Stimulated activated CD4-positive, alpha-beta T cell treated with anti-CD3 and anti-CD28 coated beads, Interleukin-1b, Interleukin-23, amount 100 ng/mL, for 4 hours (primary cell): ENCODE results near the gene SLC7A1.

Experiments
- DNase-seq, 2 donors: peaks; one replicate each; pipeline ENCODE4 v3.0.0-alpha.2; 2020; ENCODE audit warnings: low read depth in 2 of 2

SLC7A1 gene

DNA sequence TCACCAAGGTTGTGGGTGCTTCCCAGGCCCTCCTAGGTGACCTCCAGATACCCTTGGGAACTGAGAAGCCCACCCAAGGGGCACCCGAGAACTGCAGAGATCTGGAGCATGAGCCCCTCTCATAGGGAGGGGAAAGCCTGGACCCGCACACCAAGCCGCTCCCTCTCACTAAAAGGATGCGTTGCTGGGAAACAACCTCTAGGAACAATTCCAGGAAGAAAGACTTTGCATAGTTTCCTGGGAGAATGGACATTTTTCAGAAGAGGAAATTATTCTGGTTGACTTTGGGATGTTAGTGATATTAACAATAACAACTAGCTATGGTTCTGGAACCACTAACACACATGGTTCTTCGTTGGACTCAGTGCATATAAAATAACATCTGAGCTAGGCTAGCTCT is 64.6 kb downstream of the SLC7A1 start:
- no peak for DNase-seq

GRCh38 chr13:29529754-29530153 is 65.7 kb downstream of the SLC7A1 start:
- no peak for DNase-seq

DNA sequence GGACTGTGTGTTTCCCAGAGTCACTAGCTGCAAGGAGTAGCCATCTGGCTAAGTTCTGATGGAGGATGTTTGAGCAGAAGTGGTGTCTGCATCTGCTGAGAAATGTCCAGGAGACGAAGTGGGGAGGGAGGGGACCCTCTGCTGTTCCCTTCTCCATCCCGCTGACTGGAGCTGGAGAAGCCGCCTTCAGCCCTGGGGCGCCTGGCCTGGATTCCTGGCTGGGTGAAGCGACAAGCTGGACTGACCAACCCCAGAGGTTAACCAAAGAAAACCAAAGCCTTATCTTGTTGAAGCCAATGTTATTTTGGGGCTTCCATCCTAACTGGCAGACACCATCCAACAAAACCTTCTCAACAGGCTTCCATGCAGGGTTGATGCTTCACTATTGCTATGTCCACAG is 67.6 kb downstream of the SLC7A1 start:
- DNase-seq: no peak

GRCh38 chr13:29527511-29527910 is 68.0 kb downstream of the SLC7A1 start:
- DNase-seq: no peak

- DNase-seq: no peak
Observed at GRCh38 chr13:29526741-29527140, 68.7 kb downstream of the SLC7A1 start.

DNA sequence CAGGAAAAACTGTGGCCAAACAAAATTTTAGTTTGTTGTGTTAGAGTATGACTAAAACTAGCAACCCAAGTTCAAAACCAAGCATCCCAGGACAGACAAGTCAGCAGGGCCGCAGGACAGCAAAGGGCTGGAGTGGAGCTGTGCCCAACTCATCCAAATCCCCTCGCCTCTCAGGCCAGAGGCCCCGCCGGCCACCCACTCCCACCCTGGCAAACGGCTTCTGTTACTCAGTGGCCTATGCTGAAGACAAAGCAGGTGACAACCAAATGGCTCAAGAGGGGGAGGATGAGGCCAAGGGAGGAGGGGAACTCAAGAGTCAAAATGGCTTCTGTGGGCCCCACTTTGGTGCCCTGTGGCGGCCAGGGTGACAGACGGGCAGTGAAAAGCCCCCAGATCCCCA is 69.7 kb downstream of the SLC7A1 start:
- DNase-seq: no peak

DNA sequence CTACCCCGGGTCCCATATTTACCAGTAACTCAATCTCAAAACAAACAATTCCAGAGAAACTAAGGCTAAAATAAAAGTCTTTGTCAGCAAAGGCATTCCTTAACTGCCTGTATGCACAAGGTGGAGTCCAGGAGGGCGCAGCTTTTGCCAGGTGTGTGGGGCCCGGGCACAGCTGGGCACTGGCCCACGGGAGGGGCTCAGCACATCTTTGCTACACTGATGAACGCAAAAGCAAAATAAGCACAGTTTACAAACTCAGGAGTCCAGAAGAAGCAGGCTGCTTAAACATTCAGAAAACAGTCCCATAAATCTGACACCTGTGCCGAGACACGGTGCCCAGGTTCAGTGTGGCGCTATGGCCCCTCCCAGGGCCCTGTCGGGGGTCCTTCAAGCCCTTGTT is 70.8 kb downstream of the SLC7A1 start:
- no peak for DNase-seq

DNA sequence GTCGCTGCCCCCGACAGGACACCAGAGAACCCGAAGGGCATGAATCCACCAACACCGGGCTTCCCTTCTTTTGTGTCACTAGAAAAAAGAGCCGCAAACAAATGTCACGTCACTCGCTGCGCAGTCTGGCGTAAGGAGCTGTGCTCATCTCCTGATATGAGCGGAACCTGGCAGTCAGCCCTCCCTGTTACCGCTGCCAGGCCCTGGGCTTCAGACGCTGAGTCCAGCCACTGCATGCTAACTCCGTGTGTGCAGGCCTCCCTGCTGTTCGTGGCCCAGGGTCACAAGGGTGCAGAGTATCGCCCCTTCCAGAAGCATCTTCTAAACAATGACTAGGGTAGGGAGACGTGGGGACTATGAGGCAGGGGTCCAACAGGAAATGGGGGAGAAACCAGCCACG is 71.3 kb downstream of the SLC7A1 start:
- no peak for DNase-seq

GRCh38 chr13:29523199-29523961 is 72.1 kb downstream of the SLC7A1 start:
- no peak for DNase-seq

GRCh38 chr13:29522044-29522685 is 73.3 kb downstream of the SLC7A1 start:
- DNase-seq: no peak

DNA sequence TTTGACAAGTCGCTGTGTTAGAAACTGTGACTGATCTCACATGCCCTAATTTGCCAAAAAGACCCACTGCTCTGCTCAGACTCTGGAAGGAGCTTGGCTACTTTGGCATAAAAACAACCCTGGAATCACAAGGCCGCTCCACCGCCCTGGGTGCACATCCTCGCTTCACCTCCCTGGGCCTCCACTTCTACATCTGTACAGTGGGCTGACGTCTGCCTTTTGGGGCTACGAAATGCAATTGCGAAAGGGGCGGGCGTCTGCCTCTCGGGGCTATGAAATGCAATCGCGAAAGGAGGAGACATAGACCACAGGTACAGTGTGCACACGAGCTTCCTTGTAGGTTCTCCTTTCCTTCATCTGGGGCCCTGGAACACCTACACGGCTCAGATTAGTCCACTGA is 74.2 kb downstream of the SLC7A1 start:
- no peak for DNase-seq

DNA sequence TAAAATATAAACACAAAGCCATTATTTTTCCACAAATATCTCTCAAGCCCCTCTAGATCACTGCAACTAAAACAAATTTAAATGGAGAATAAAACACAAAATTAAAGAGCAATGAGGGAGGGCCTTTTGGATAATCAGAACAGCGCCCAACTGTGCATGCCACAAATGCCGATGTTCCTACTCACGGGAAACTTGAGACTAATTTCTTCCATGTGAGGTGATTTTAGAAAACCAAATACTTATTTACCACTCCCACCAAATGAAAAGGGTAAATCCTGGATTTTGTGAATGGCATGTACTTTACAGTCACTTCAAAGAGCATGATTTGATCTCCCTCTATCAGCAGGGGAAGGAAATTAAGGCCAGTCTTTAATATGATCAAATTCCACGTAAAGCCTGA is 74.8 kb downstream of the SLC7A1 start:
- no peak for DNase-seq

DNA sequence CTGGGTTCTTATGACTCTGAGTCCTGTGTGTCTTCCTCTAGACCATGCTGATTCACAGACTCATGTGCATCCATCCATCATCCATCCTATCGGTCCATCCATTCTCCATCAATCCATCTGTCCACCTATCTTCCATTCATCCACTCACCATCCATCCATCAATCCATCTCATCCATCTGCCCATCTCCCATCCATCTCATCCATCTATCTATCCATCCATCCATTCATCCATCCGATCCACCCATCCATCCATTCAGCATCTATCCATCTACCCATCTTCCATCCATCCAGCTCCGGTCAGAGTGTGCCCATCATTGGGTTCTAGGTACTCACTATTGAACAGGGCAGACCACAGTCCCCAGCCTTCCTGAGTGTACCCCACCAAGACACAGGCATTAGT is 75.6 kb downstream of the SLC7A1 start:
- DNase-seq: no peak

DNA sequence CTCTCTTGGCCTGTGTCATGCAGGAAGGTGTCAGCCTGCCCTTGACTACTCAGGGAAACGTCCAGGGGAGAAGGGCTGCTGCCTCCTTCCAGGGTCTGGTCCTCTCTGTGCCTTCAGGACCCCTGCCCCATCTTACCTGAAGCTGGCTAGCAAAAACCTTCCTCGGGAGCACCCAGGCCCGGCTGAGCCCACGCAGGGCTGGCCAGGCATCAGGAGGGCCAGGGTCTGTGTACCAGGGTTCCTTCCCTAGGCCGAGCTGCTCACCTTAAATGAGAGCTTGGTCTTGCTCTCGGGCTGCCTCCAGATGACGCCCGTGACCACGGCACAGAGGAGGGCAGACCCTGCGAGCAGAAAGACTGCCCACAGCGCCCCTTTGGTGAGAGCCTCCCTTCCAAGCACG is 78.6 kb downstream of the SLC7A1 start:
- no peak for DNase-seq

GRCh38 chr13:29516012-29516411 is 79.5 kb downstream of the SLC7A1 start:
- DNase-seq: no peak

DNA sequence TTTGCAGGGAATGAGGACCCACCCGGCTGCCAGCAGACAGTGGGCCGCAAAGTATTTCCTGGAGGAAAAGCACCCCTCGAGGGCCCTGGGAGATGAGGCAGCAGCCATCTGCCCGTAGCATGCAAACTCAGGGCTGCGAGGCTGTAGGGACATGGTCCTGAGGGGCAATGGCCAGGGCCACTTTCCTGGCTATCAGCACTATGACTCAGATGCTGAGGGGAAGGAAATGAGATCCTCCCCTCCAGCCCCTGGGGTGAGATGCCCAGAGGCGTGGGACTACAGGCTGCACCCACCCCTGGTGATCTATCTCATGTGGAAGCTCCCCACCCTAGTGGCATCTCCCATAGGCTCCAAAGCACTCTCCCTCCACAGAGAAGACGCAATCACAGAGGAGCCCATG is 80.1 kb downstream of the SLC7A1 start:
- DNase-seq: no peak

- no peak for DNase-seq
Observed at GRCh38 chr13:29514720-29515310, 80.7 kb downstream of the SLC7A1 start.

- DNase-seq: no peak
Observed at GRCh38 chr13:29513981-29514719, 81.3 kb downstream of the SLC7A1 start.

DNA sequence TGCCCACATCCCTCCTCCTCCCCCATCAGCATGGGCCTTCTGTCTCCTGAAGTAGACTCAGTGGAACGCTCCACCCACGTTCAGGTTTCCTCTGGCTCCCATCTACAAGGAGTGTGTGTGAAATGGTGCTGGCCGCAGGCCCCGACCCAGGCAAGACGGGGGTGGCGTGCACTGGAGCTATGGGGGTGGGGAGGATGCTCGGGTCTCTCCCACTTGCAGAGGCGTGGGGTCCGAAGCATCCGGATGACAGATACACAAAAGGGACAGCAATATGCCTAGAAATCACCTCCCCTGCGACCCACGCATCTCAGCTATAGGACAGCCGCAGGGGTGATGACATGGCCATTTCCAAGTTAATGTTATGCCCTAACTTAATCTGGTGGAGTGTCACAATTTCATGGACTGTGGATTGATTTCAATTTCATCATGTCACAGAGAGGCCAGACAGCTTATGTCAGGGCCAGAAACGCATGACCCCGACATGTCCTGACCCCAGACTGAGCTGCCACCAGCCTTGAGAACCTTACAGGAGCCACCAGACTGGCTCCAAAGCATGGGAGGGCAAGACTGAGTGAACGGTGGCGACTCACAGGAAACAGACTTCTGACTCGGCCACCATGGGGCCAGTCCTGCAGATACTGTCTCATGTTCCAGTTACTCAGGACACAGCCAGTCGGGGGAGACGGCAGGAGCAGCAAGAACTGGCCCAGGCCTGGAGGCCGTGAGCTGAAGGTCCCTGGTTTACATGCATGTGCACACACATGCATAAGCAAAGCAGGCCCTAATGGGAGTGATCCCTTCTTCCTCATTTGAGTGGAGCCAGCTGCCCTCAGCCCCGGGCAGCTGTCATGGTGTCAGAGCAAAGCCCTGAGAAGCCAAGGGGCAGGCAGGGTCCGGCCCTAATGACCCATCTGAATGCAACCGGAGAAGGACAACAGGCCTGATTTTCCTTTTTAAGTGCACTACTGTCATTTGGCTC is 82.2 kb downstream of the SLC7A1 start:
- no peak for DNase-seq

GRCh38 chr13:29511980-29512379 is 83.5 kb downstream of the SLC7A1 start:
- DNase-seq: no peak

- DNase-seq: no peak
Observed at GRCh38 chr13:29511106-29511796, 84.2 kb downstream of the SLC7A1 start.
